SK-N-MC (cell line): ENCODE data around the gene DCLK1.

Experiments
- EZH2 ChIP-seq: fragments of 200-600 bp; sonication (generic); IDR thresholded peaks from one replicate; pipeline ENCODE4 v1.6.1; 2017; ENCODE audit warnings: antibody characterized with exemption
- FOXP2 ChIP-seq: optimal IDR thresholded peaks from 2 replicates; pipeline ENCODE3; 2011; ENCODE audit warnings: mild to moderate bottlenecking, moderate library complexity; ENCODE audit not compliant: insufficient read depth; ENCODE audit errors: extremely low read length, control extremely low read depth
- POLR2AphosphoS5 ChIP-seq: IDR thresholded peaks from 2 replicates; pipeline ENCODE4 v1.6.1; 2012; ENCODE audit warnings: mild to moderate bottlenecking, low read depth, low read length, borderline replicate concordance

GRCh38 chr13:35992964-35993363 is 138.2 kb downstream of the DCLK1 start:
- TF ChIP-seq POLR2AphosphoS5: no peak
- no peak for TF ChIP-seq EZH2
- TF ChIP-seq FOXP2: no peak
